Frontal cortex (tissue), 4 donors: ENCODE measurements around the gene NCK2. TPM values are rescaled to one million over a fixed set of nuclear protein-coding genes. Genes with fewer than 3 reads are reported as not detected.

ENCODE experiments used
- DNase-seq, 2 donors: peaks; one replicate each; pipeline ENCODE4 v3.0.0; 2012; ENCODE audit warnings: low spot score in 2 of 2
- FAIRE-seq: peaks from 2 replicates; lab custom pipeline; 2012; peaks lifted over from hg19 to GRCh38; lab: Jason Lieb, UNC
- total RNA-seq: library from RNA; depleted of rRNA; stranded (reverse); fragments of >200 nt; gene quantifications from one replicate; pipeline ENCODE4 v1.2.3, GENCODE V29; 2014
- donor health status: control.
- donor health status: control.
- donor health status: control.

The NCK2 gene
- total RNA-seq, 1 donor from 2014 or later = 84.8 TPM

DNA sequence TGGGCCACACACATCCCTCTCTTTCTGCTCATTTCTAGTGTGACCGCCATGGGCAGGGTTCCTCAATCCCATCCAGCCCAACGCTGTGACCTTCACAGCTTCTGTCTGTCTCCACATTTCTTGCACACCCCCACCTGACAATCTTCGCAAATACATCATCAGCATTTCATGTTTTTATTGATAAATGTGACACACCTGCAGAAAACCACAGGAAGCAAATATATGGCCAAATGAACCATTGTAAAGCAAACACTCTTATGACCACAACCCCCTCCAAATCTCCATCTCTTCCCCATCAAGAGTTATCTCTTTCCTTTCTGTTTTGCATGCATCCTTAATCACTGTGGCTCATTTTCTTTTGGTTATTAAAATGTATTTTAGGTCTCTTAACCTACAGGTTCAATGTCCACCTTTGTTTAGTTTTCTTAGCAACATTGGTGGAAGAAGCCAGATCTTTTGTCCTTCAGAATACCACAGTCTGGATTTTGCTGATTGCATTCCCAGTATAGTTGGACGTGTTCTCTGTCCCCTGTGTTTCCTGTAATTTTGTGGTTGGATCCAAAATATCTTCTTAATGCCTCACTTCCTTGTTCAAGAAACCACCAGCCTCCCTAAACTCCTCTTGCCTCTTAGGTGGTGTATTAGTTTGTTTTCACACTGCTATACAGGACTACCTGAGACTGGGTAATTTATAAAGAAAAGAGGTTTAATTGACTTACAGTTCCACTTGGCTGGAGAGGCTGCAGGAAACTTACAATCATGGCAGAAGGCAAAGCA, 9.8 kb upstream of the NCK2 start:
- FAIRE-seq (no peak), DNase-seq (no peak)

DNA sequence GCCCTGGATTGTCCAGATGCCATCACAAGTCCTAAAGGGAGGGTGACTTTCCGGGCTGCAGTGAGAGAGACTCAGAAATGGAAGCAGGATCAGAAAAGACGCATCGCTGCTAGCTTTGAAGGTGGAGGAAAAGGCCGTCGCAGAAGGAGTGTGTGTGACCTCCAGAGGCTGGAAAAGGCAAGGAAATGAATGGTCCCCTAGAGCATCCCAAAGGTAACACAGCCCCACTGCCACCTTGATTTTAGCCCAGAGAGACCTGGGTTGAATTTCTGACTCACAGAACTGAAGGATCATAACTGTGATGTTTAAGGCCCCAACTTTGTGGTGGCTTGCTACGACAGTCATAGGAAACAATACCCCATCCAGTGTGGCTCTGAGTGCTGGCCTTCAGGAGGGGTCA, 8.6 kb upstream of the NCK2 start:
- FAIRE-seq = no peak
- no peak for DNase-seq

DNA sequence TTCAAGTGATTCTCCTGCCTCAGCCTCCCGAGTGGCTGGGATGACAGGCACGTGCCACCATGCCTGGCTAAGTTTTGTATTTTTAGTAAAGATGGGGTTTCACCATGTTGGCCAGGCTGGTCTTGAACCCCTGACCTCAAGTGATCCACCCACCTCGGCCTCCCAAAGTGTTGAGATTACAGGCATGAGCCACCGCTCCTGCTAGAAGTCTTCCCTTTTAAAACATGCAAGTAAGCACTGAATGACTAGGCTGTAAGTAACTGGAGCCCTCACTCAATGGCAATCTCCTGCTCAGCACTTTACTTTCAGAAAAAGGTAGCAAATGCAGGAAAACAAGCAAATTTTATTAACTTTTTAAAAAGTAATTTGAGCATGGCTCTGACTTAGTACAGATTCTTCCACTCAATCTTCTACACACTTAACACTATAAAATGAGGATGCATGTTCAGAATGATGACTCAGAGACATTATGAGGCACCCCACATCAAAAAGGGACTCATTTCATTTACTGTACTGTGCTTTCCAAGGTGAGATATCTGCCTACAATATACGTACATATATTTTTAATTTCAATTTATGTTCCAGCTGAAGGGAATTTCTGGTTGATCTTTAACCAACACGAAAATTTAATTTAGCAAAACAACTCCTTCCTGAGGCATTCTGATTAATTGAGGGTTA, 6.6 kb upstream of the NCK2 start:
- DNase-seq = no peak
- no peak for FAIRE-seq

DNA sequence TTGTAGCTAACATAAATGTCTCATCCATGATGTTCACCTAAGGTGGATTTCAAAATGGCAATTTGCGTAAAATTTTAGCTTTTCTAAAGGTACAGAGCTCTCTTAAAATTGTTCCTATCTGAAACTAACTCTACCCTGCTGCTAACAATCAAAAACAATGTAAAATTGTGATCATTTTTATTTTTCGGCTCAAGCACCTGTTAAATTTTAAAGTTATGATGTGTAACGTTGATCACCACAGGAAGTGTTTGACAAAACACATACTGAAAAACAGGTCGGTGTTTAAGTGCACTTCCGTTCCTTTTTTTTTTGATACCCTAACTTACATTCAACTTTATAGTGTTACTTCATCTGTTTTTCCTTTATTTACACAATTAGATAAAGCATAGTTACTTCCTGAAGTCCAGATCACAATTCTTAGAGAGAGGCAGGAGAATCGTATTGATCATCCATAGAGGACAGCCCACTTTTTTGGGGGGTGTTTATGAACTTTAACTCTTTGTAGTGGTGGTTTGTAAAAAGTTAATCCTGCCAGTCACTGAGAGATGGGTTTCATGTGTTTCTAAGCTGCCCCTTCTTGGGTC, 6.0 kb upstream of the NCK2 start:
- FAIRE-seq (no peak), DNase-seq (no peak)

DNA sequence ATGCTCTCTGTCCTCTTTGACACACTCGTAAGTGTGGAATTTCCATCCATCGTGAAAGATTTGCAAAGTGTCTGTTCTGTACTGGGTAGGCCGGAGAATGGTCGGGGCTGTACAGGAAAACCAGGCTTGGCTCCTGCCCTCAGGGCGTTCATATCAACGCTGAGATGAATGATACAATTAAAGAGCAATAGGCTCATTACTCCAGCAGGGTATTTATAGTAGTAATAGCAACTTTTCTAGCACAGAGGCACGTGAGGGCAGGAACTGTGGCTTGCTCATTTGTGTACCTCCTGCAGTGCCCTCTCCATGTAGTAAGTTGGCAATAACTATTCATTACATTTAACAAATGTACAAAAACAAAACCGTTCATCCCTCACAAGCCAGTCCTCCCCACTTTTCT, 5.3 kb upstream of the NCK2 start:
- FAIRE-seq (no peak), DNase-seq (no peak)

DNA sequence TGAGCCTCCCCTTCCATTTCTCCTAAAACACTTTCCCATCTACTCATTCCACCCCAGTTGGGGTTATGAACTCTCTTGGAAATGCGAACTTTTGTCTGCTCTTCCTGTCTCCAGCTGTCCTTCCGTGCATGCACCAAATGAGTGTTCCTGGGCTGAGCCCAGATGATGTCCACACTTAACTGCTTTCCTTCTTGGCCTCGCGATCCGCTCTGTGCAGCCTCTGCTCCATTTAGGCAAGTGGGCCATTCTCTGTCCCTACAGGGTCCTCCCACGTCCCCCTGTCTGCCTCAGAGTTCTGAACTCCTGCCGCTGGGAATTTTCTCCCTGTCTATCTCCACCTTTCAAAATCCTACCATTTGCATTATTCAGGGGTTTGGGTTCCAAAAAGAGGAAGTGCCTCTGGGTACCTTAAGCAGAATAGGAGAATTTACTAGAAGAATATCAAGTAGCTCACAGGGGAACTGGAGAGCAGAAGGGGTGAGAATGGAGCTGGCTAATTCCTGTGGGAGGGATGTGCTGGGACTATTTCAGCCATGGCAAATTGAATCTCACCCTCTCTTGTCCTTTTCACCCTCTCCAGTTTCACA, 4.7 kb upstream of the NCK2 start:
- FAIRE-seq (no peak), DNase-seq (no peak)

DNA sequence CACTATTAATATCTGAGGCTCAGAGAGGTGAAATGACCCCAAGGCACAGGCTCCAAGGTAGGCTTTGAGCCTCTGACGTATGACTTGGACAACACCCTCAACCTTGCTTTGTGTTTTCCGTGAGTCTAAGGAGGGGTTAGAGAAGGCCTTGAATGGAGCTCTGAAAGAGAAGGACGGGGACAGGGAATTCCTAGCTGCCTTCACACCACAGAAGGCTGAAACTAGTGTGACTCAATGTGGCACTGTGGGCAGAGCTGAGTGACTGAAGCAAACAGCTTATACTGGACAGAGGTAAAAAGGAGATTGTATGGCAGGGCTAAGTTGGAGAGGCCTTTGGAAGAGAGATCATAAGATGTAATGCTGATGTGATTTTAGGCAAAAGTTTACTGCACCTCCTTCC, 3.5 kb upstream of the NCK2 start:
- no peak for DNase-seq
- FAIRE-seq = no peak

DNA sequence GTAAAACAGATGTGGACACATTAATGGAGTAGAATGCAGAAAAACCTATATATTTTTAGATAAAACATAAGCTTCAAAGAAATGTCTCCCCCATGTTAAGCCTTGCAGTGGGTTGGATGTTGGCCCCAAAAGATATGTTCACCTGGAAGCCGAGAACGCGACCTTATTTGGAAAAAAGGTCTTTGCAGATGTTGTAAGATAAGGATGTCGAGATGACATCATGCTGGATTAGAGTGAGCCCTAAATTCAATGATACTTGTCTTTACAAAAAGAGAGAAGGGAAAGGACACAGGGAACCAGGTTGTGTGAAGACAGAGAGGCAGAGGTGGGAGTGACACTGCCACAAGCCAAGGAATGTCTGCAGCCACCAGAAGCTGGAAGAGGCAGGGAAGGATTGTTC, 3.1 kb upstream of the NCK2 start:
- FAIRE-seq (no peak), DNase-seq (no peak)

DNA sequence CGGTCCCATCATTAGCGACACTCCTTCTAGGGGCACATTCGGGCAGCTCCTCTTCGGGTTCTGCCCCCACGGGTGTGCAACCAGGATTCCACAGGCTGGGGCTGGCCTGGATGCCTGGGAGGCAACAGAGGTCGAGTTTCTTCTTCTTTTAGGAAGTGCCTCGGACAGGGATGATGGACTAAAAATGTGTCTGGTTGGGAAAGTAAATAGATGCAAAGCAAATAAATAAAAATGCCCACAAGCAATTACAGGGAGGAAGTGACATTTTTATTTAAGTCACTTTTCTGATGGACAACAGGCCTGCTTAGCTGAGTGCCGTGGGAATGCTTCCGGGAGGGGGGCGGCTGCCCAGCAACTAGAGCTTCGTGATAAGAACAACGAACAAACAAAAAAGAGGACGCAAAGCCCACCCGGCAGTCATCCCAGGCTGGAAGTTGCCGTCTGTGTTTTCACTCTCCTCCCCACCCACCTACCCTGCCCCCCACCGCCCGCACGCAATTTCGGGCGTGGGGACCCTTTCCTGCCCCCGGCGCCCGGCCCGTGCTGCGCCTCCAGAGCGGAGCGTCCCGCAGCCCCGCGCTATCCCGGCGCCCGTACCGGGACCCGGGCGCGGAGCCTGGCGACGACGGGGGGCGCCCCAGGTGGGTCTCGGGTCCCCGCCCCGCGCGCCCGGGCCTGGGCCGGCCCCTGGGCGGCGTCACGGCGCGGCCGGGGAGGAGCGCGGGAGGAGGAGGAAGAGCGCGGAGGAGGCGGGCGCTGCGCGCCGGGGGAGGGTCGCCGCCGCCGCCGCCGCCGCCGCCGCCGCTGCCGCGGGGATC, 412 bp upstream of the NCK2 start:
- FAIRE-seq (no peak), DNase-seq (peak; percentile 81 to 82)

DNA sequence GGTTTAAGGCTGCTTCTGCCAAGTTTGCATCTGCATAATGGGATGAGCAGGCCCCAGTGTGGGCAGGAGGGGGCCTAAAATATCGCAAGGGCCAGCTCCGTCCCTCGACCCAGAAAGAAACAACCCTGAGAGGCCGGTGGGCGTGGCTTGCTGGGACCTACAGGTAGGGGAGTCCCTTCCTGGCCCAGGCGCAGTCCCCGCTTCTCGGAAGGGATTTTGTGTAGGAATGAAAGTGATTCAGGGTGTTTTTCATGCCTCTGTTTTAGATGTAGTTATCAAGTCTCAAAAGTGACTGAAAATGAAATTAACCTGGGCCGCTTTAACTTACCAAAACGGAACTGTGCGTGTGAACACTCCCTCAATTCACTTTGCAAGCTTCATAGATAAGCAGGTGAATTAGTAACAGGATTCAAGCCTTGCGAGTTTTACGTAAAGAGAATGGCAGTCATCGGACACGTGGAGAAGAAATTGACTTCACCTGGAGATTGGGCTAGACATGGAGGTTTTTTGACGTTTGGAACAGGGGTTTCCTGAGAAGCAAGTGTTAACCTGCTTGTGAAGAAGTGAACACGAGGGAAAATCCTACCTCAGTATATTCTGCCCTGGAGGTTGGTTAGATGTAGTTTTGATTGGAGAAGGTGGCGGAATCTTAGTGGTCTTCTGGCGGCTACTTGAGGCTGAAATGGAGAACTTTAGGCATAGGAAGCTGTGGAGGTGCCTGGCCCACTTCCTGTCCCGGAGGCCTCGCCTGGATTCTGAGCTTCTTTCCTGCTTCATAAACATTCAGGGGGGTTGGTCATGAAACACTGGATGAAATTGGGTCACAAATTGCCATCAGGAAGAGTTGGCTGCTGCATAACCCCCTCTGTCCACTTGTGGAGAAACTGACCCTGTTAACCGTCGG, 1.7 kb downstream of the NCK2 start:
- no peak for FAIRE-seq
- no peak for DNase-seq

DNA sequence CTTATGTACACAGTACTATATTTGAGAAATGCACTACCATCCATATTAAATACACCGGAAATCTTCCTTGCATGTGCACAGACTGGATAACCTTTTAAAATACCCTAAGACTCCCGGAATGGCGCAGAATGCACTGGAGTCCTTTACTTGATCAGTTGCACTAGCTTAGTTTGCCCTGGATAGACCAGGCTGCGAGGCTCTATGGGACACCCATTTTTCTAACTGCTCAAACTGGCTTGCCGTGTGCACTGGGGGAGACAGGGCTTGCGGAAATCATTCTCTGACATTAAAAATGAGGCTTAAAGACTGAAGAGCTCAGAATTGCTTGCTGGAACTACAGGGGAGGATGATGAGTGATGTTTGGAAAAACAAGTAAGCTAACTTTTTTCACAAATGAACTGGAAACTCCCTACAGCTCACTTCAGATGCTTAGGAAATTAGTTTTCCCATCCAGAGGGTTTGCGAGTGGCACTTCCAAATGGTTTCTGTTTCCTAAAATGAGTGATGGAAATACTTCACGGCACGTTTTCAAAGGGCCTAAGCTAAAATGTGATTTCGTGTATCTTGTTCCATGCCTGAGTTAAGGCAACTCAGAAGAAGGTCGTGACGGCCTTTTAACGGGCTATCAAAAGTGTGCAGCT, 2.7 kb downstream of the NCK2 start:
- FAIRE-seq (no peak), DNase-seq (no peak)

DNA sequence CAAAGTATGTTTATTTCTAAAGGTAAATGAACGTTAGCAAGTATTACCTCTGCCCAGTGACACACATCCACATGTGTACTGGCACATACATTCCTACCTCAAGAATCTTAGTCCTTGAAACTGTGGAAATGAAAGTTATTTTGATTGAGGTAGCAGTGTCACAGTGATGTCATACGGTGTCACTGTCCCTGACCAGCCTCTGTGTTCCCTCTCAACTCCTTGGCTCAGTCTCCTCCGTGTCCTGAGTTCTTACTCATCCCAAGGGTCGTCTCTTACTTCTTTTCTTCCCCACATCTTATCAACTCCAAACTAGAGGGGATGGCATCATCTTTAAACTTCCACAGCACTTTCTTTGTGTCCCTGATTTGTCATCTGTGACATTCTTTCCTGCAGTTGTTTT, 3.3 kb downstream of the NCK2 start:
- DNase-seq = no peak
- FAIRE-seq = no peak

DNA sequence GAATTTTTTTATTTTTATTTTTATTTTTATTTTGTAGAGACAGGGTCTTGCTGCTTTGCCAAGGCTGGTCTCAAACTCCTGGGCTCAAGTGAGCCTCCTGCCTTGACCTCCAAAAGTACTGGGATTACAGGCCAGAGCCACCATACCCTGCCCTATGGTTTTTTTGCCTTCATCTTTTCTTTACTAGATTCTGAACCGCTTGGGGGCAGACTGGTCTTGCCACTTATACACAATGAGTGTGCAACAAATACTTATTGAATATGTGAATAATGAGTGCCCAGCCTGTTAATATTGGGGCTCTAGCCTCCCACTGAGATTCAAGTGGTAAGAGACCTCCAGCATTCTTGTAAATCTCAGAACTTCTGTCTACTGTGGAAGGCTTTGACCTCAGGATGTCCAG, 3.9 kb downstream of the NCK2 start:
- FAIRE-seq (no peak), DNase-seq (no peak)

DNA sequence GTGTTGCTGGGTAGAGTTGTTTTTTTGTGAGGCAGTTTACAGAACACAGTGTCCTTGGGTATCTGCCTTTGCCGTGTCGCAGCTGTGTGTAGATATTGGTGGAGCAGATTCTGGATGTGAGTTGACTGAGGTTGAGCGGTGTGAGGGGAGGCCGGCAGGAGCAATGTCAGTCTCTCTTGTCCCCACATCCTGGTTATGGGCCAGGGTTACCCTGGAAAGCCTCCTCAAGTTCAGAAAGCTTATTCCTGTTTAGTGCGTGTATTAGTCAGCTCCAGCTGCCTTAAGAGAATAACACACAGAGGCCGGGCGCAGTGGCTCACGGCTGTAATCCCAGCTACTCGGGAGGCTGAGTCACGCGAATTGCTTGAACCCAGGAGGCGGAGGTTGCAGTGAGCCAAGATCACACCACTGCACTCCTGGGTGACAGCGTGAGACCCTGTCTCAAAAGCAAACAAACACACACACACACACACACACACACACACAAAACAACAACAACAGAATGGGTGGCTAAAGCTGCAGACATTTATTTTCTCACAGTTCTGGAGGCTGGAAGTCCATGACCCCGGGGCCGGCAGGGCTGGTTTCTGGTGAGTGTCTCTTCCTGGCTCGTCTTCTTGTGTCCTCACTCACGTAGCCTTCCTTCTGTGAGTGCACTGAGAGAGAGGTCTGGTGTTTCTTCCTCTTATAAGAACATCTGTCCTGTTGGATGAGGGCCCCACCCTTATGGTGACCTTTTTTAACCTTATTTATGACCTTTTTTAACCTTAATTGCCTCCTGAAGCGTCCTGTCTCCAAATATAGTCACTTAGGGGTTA, 5.1 kb downstream of the NCK2 start:
- DNase-seq (no peak), FAIRE-seq (no peak)

DNA sequence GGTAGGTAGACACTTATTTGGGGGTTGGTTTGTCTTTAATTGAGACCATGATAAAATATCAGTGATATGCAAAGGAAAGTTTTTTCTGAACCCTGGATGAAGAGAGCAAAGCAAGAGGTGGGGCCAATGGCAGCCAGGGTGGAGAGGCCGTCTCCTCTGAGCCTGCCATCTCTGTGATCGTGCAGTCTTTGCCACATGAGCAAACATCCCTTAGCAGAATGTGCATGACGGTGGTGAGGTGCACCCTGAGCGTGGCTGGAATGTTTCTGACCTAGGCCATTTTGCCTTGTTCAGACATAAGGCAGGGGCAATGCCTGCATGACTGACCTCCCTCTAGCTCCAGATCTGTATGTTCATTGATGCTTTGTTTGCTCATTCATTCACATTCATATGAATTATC, 6.0 kb downstream of the NCK2 start:
- FAIRE-seq = no peak
- no peak for DNase-seq

DNA sequence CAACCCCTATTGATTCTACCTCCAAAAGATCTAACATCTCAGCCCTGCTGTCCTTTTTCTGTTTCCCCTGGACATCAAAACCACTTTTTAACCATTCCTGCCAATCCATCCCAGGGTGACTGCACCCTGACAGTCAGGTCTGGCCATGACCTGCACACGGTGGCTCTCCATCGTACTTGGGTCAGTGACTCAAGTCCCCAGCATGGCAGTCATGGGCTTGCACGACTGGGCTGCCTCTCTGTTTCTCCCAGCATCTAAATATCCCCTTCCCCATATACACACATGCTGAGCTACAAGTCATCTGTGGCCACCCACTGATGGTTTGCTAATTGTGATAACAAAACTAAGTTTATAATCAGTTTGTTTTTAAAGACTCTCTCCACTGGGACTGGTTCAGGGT, 6.6 kb downstream of the NCK2 start:
- no peak for FAIRE-seq
- DNase-seq = no peak

DNA sequence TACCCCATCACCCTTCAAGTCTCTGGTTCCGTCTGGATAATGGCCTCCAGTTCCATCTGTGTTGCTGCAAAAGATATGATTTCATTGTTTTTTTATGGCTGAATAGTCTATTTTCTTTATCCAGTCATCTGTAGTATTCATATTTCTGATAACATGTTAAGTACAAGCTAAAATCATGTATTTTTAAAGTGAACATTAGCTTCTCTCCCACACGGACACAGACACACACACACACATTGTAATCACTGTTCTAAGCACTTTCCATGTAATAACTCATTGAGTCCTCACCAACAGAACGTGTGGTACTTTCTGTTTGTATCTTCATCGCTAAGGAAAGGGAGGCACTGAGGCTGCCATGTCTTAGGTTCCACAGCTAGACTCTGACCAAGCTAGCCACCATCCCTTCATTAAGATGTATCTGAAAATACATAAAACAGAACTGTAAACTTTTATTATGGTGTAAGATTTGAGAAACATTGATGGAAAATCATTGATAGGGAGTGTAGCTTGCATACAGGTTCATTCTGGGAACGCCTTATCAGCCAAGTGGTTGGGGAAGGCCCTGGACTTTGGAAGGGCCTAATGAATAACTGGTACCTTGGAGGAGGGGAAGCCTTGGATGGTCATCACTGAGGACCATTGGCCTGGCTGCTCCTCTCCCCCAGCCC, 8.1 kb downstream of the NCK2 start:
- FAIRE-seq (no peak), DNase-seq (no peak)
